Panc1 (cell line): ENCODE measurements around the gene ATP6V1G1. TPM values are rescaled to one million over a fixed set of nuclear protein-coding genes. Genes with fewer than 3 reads are reported as not detected.

Experiments used
- ATAC-seq: fragments of 200-7000 bp; cut with Tn5 transposase; 2 replicates; pipeline ENCODE4 v1.9.1; 2020; ENCODE audit warnings: mild to moderate bottlenecking, moderate library complexity
- BruUV-seq: library from RNA; stranded (reverse); fragments of 400-500 nt; replicated peaks from 2 replicates; lab custom pipeline; 2021; lab: Mats Ljungman, UMichigan
- CTCF ChIA-PET: fragments of 300-600 bp; sonication (Branson Sonifier 250); formaldehyde crosslinking; loops from one replicate; lab custom pipeline; 2022; ENCODE audit warnings: antibody characterized with exemption; lab: Charles Lee
- POLR2A ChIA-PET: fragments of 300-600 bp; sonication (Branson Sonifier 250); formaldehyde crosslinking; loops from one replicate; lab custom pipeline; 2022; ENCODE audit warnings: antibody characterized with exemption; lab: Charles Lee
- DNase-seq: peaks from one replicate; pipeline ENCODE4 v3.0.0-alpha.2; 2010; ENCODE audit warnings: low read depth, low spot score
- H3K27ac ChIP-seq: 2 replicates; pipeline ENCODE4 v1.5.1; 2011; ENCODE audit warnings: mild to moderate bottlenecking, low read length, inconsistent platforms
- H3K27me3 ChIP-seq: fragments of 200-500 bp; sonication (Bioruptor generic); 2 replicates; pipeline ENCODE4 v1.6.0; 2014; ENCODE audit warnings: low read length, inconsistent platforms; ENCODE audit not compliant: control insufficient read depth, insufficient read depth
- H3K36me3 ChIP-seq: fragments of 200-500 bp; sonication (Bioruptor generic); 2 replicates; pipeline ENCODE4 v1.5.1; 2014; ENCODE audit warnings: inconsistent platforms, mild to moderate bottlenecking, low read length, moderate library complexity; ENCODE audit not compliant: control insufficient read depth, insufficient read depth
- H3K4me1 ChIP-seq: 2 replicates; pipeline ENCODE4 v1.5.1; 2011; ENCODE audit warnings: inconsistent platforms, mild to moderate bottlenecking, low read length, moderate library complexity; ENCODE audit not compliant: control insufficient read depth, insufficient read depth
- H3K4me3 ChIP-seq, 2 experiments: 2 replicates each; pipeline ENCODE4 v1.5.1; 2011 to 2012; ENCODE audit warnings: low read depth in 2 of 2, low read length in 2 of 2, mild to moderate bottlenecking in 2 of 2, inconsistent platforms in 1 of 2, moderate library complexity in 1 of 2
- H3K9me3 ChIP-seq: fragments of 200-500 bp; sonication (Bioruptor generic); 2 replicates; pipeline ENCODE4 v1.5.1; 2014; ENCODE audit warnings: low read depth, mild to moderate bottlenecking, inconsistent platforms, low read length, moderate library complexity; ENCODE audit not compliant: control insufficient read depth, insufficient read depth
- CTCF ChIP-seq: fragments of 450-650 bp; IDR thresholded peaks from 2 replicates; pipeline ENCODE4 v1.5.1; 2017; ENCODE audit warnings: mild to moderate bottlenecking
- POLR2AphosphoS5 ChIP-seq: IDR thresholded peaks from 2 replicates; pipeline ENCODE4 v1.6.1; 2012; ENCODE audit warnings: mild to moderate bottlenecking, low read depth, low read length, moderate library complexity
- REST ChIP-seq, 2 experiments: IDR thresholded peaks; 2 replicates each; pipeline ENCODE4 v1.6.1; 2011 to 2012; ENCODE audit warnings: low read depth in 2 of 2, control low read depth in 1 of 2, low read length in 1 of 2, mild to moderate bottlenecking in 1 of 2, moderate library complexity in 1 of 2; ENCODE audit not compliant: insufficient read depth in 1 of 2
- SIN3A ChIP-seq: IDR thresholded peaks from 2 replicates; pipeline ENCODE4 v1.6.1; 2012; ENCODE audit warnings: low read depth, mild to moderate bottlenecking, low read length, moderate library complexity, borderline replicate concordance; ENCODE audit not compliant: insufficient read depth
- TCF7L2 ChIP-seq: IDR thresholded peaks from 2 replicates; pipeline ENCODE4 v1.6.1; 2011; ENCODE audit warnings: mild to moderate bottlenecking, low read depth, low read length, inconsistent platforms
- in situ Hi-C: cut with HindIII; loops from 2 replicates; pipeline ENCODE4 v1.10.0; 2016; ENCODE audit warnings: low sequenced_read_pairs, low pct_unique_long_range_greater_than_20kb
- intact Hi-C: fragments of 100-400 bp; cut with micrococcal nuclease; formaldehyde crosslinking; loops from one replicate; pipeline ENCODE4 v1.10.0; 2022; ENCODE audit not compliant: unreplicated experiment
- total RNA-seq: library from RNA; stranded (reverse); gene quantifications from one replicate; pipeline ENCODE4 v1.2.1, GENCODE V29; 2021; ENCODE audit not compliant: unreplicated experiment

The ATP6V1G1 gene
- total RNA-seq, 1 experiment from 2014 or later: 71.8 TPM

- BruUV-seq: no TSS peak
- no peaks in the 10 kb centered on the region for H3K36me3 ChIP-seq
- intact Hi-C loops (no loop called here), in situ Hi-C loops (no loop called here)
- no peak overlapping the region for H3K4me3 ChIP-seq
- H3K27me3 ChIP-seq: no peaks in the 10 kb centered on the region
- no peak for ATAC-seq
- TF ChIP-seq SIN3A (no peak), REST (IDR thresholded peaks at IDR 0.05; ENCODE audit: insufficient read depth in 1 of 2, low read depth in 2 of 2, low read length in 1 of 2) (no peak), POLR2AphosphoS5 (no peak), TCF7L2 (no peak), CTCF (no peak)
- H3K27ac ChIP-seq: no peak overlapping the region
- ChIA-PET CTCF (no interaction called here), POLR2A (no interaction called here)
- H3K4me1 ChIP-seq: no peaks in the 10 kb centered on the region
- no peak for DNase-seq
- H3K9me3 ChIP-seq: no peaks in the 10 kb centered on the region
These were observed 43.6 kb downstream of the ATP6V1G1 start for GRCh38 chr9:114631166-114631565.

GRCh38 chr9:114633438-114634089 lies 46.0 kb downstream of the ATP6V1G1 start:
- ChIA-PET POLR2A (no interaction called here), CTCF (no interaction called here)
- Histone ChIP-seq H3K4me1 (no peaks in the 10 kb centered on the region), H3K36me3 (no peaks in the 10 kb centered on the region), H3K9me3 (no peaks in the 10 kb centered on the region), H3K27ac (no peak overlapping the region), H3K4me3 (no peak overlapping the region), H3K27me3 (no peaks in the 10 kb centered on the region)
- TF ChIP-seq CTCF (no peak), SIN3A (no peak), REST (IDR thresholded peaks at IDR 0.05; ENCODE audit: insufficient read depth in 1 of 2, low read depth in 2 of 2, low read length in 1 of 2) (no peak), POLR2AphosphoS5 (no peak), TCF7L2 (no peak)
- no TSS peak for BruUV-seq
- in situ Hi-C loops: no loop called here
- no peak for ATAC-seq
- no peak for DNase-seq
- intact Hi-C loops: no loop called here
